Upper lobe of left lung (tissue), 4 donors: ENCODE data around the gene DSTYK.

ENCODE experiments used
- EP300 ChIP-seq, 4 donors: sonication (generic); formaldehyde crosslinking; IDR thresholded peaks; one replicate each; pipeline ENCODE4 v1.5.1; 2017; ENCODE audit warnings: antibody characterized with exemption in 4 of 4, control low read depth in 2 of 4
- POLR2A ChIP-seq, 4 donors: fragments of 450-650 bp; IDR thresholded peaks; one replicate each; pipeline ENCODE4 v1.5.1; 2016 to 2017; ENCODE audit warnings: antibody characterized with exemption in 4 of 4, mild to moderate bottlenecking in 2 of 4
- TF ChIP-seq, protein P1 (sequence below), 6 experiments: fragments of 450-650 bp in 4 of 6; fragments of 200-600 bp in 2 of 6; sonication (generic) in 2 of 6; IDR thresholded peaks; one replicate each; pipeline ENCODE4 v1.5.1; 2016 to 2019; ENCODE audit warnings: antibody characterized with exemption in 6 of 6

DNA sequence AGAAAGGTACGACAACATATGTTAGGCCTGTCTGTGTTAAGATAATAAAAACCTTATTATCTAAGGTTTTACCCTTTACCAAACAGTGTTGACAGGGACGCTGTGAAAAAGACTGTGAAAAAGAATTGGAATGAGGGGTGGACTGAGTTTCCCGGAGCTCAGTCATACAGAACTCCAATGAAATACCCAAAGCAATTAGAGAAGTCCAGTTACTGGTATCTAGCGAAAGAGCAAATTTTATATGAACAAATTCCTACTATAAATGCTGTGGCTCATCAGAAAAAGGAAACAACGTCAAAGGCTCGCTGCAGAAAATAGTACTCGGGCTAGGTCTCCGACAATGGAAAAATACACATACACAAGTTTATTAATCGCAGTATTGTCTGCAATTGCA lies 89.0 kb downstream of the DSTYK start:
- TF ChIP-seq POLR2A (IDR thresholded peaks at IDR 0.05) (no peak), EP300 (IDR thresholded peaks at IDR 0.05) (no peak)
- TF ChIP-seq, protein P1, sequence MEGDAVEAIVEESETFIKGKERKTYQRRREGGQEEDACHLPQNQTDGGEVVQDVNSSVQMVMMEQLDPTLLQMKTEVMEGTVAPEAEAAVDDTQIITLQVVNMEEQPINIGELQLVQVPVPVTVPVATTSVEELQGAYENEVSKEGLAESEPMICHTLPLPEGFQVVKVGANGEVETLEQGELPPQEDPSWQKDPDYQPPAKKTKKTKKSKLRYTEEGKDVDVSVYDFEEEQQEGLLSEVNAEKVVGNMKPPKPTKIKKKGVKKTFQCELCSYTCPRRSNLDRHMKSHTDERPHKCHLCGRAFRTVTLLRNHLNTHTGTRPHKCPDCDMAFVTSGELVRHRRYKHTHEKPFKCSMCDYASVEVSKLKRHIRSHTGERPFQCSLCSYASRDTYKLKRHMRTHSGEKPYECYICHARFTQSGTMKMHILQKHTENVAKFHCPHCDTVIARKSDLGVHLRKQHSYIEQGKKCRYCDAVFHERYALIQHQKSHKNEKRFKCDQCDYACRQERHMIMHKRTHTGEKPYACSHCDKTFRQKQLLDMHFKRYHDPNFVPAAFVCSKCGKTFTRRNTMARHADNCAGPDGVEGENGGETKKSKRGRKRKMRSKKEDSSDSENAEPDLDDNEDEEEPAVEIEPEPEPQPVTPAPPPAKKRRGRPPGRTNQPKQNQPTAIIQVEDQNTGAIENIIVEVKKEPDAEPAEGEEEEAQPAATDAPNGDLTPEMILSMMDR (IDR thresholded peaks at IDR 0.05), result peak in 1 of 6 experiments; percentile 1
